A549 (cell line): ENCODE results near the gene OR2T5. TPM values are rescaled to one million over a fixed set of nuclear protein-coding genes. Genes with fewer than 3 reads are reported as not detected.
"Not testable (repeated sequence)": the region's sequence is repeated elsewhere in the genome, so short reads cannot be mapped to it uniquely, and the experiment has no call there.

Experiments
- ATAC-seq, 2 experiments: fragments of 200-7000 bp in 1 of 2; fragments of >200 bp in 1 of 2; cut with Nextera tagmentation in 1 of 2; cut with Tn5 transposase in 1 of 2; 3 replicates each; pipeline versions ENCODE4 v1.8.0 to v1.9.1; 2018 to 2020; ENCODE audit warnings: mild to moderate bottlenecking in 1 of 2, moderate library complexity in 1 of 2
- CTCF ChIA-PET: fragments of 300-600 bp; sonication (Branson Sonifier 250); formaldehyde crosslinking; extraction: SDS; loops from one replicate; lab custom pipeline; 2021; ENCODE audit warnings: antibody characterized with exemption, inconsistent platforms; lab: Yijun Ruan, JAX
- POLR2A ChIA-PET: fragments of 350-600 bp; formaldehyde crosslinking; extraction: SDS; loops from one replicate; lab custom pipeline; 2021; ENCODE audit warnings: antibody characterized with exemption, inconsistent platforms; lab: Yijun Ruan, JAX
- DNase-seq, 2 experiments: peaks; one replicate each; pipeline versions ENCODE4 v3.0.0 to v3.0.0-alpha.2; 2011 to 2016; ENCODE audit warnings: low read depth in 1 of 2, low spot score in 1 of 2
- FAIRE-seq: peaks from 2 replicates; lab custom pipeline; 2011; peaks lifted over from hg19 to GRCh38; lab: Jason Lieb, UNC
- H3K27ac ChIP-seq, 2 experiments: fragments of >200 bp; sonication (Bioruptor Twin); formaldehyde crosslinking; 3 replicates each; pipeline ENCODE4 v1.5.1; 2016 to 2017
- H3K4me1 ChIP-seq: fragments of >200 bp; sonication (Bioruptor Twin); formaldehyde crosslinking; 3 replicates; pipeline ENCODE4 v1.6.1; 2016
- H3K4me2 ChIP-seq: fragments of >200 bp; sonication (Bioruptor Twin); formaldehyde crosslinking; 3 replicates; pipeline ENCODE4 v1.6.1; 2016
- H3K4me3 ChIP-seq: fragments of >200 bp; sonication (Bioruptor Twin); formaldehyde crosslinking; 3 replicates; pipeline ENCODE4 v1.5.1; 2016
- H3K9me3 ChIP-seq: fragments of >200 bp; sonication (Bioruptor Twin); formaldehyde crosslinking; 3 replicates; pipeline ENCODE4 v1.6.1; 2016
- HES2 ChIP-seq: fragments of >200 bp; sonication (Bioruptor Twin); formaldehyde crosslinking; IDR thresholded peaks from 2 replicates; pipeline ENCODE4 v1.6.1; 2016
- MAFK ChIP-seq: fragments of 450-650 bp; IDR thresholded peaks from 2 replicates; pipeline ENCODE4 v1.6.1; 2014; ENCODE audit not compliant: partially characterized antibody
- WGBS: methylation state at CpG from one replicate; pipeline ENCODE4 v1.1.6; 2017; ENCODE audit errors: missing lambda C conversion rate; 5-methylcytosine and 5-hydroxymethylcytosine counted together
- polyA plus RNA-seq, 4 experiments: library from polyadenylated mRNA; depleted of rRNA in 3 of 4; stranded (reverse); fragments of >200 nt; fragmentation: RNase III in 1 of 4; extraction: RNeasy Plus Mini Kit Qiagen cat#74134 plus additional on column Dnase treatment in 1 of 4; gene quantifications; 2 replicates in 3 of 4; 3 replicates in 1 of 4; pipeline ENCODE4 v1.2.3, GENCODE V29; 2011 to 2017

OR2T5 gene
- polyA plus RNA-seq, 2 of the 4 experiments (the other 2 are of a cell fraction), result not detected

GRCh38 chr1:248455045-248455444, 33.3 kb upstream of the OR2T5 start:
- H3K4me2 ChIP-seq, CTCF ChIA-PET, POLR2A ChIA-PET, H3K27ac ChIP-seq, FAIRE-seq, H3K9me3 ChIP-seq, H3K4me3 ChIP-seq, H3K4me1 ChIP-seq, DNase-seq: not testable (repeated sequence)
- WGBS, result 3% methylated on average over 2 of the region's 4 CpGs
- ATAC-seq, result peak in 1 of 2 experiments; percentile 43; a peak in 2 of 6 replicates

- WGBS, result no CpG with 5 or more reads among the region's 2 CpGs
- FAIRE-seq, CTCF ChIA-PET, H3K9me3 ChIP-seq, H3K4me1 ChIP-seq, H3K4me3 ChIP-seq, ATAC-seq, POLR2A ChIA-PET, H3K27ac ChIP-seq, H3K4me2 ChIP-seq, DNase-seq: not testable (repeated sequence)
Observed at GRCh38 chr1:248456635-248457034, 31.8 kb upstream of the OR2T5 start.

GRCh38 chr1:248459117-248459516, 29.3 kb upstream of the OR2T5 start:
- POLR2A ChIA-PET, ATAC-seq, H3K9me3 ChIP-seq, H3K4me2 ChIP-seq, H3K4me3 ChIP-seq, H3K4me1 ChIP-seq, FAIRE-seq, H3K27ac ChIP-seq, CTCF ChIA-PET: not testable (repeated sequence)
- peak in 1 of 2 experiments; percentile 1 for DNase-seq
- WGBS, result 7% methylated on average over 7 of the region's 7 CpGs

- TF ChIP-seq HES2 (no peak), MAFK (peak; percentile 33)
- FAIRE-seq (no peak), ATAC-seq (no peak), DNase-seq (no peak)
- ChIA-PET CTCF (interaction anchor here (1.0 kb wide), 1 partner anchor 13 kb away, joined by 3 read pairs; no protein-coding TSS in a partner anchor), POLR2A (no interaction called here)
- WGBS, result 39% methylated on average over 4 of the region's 4 CpGs
- no peak overlapping the region for H3K4me2 ChIP-seq
- no peak overlapping the region for H3K4me3 ChIP-seq
- no peak overlapping the region for H3K27ac ChIP-seq
- no peaks in the 10 kb centered on the region for H3K4me1 ChIP-seq
- no peaks in the 10 kb centered on the region for H3K9me3 ChIP-seq
Observed at GRCh38 chr1:248471154-248471553, 17.2 kb upstream of the OR2T5 start.

GRCh38 chr1:248472111-248472510, 16.3 kb upstream of the OR2T5 start:
- CTCF ChIA-PET, result interaction anchor here (1.0 kb wide), 1 partner anchor 14 kb away, joined by 3 read pairs; no protein-coding TSS in a partner anchor
- ATAC-seq, H3K4me3 ChIP-seq, POLR2A ChIA-PET, H3K9me3 ChIP-seq, DNase-seq, H3K4me1 ChIP-seq, FAIRE-seq, H3K4me2 ChIP-seq, H3K27ac ChIP-seq: not testable (repeated sequence)
- 18% methylated on average over 2 of the region's 2 CpGs for WGBS

- CTCF ChIA-PET, H3K9me3 ChIP-seq, H3K4me1 ChIP-seq, H3K4me2 ChIP-seq, H3K4me3 ChIP-seq, POLR2A ChIA-PET, FAIRE-seq, DNase-seq, H3K27ac ChIP-seq, ATAC-seq: not testable (repeated sequence)
- 7% methylated on average over 2 of the region's 2 CpGs for WGBS
Observed at GRCh38 chr1:248473051-248473450, 15.3 kb upstream of the OR2T5 start, which contains the start of gene OR2T3. Gene OR2T3 (plus strand): TSS chr1:248473351. CDS start chr1:248473351, 0 bp downstream.

GRCh38 chr1:248475660-248476059, 12.7 kb upstream of the OR2T5 start:
- H3K4me1 ChIP-seq, H3K9me3 ChIP-seq, ATAC-seq, H3K4me2 ChIP-seq, H3K27ac ChIP-seq, FAIRE-seq, CTCF ChIA-PET, POLR2A ChIA-PET, DNase-seq, H3K4me3 ChIP-seq: not testable (repeated sequence)
- WGBS, result no CpG with 5 or more reads among the region's 1 CpG

GRCh38 chr1:248481686-248482579, 6.5 kb upstream of the OR2T5 start:
- FAIRE-seq, H3K4me1 ChIP-seq, H3K9me3 ChIP-seq, H3K27ac ChIP-seq, POLR2A ChIA-PET, ATAC-seq, H3K4me3 ChIP-seq, H3K4me2 ChIP-seq, CTCF ChIA-PET, DNase-seq: not testable (repeated sequence)
- WGBS, result 7% methylated on average over 10 of the region's 13 CpGs

- H3K4me1 ChIP-seq, FAIRE-seq, H3K4me3 ChIP-seq, DNase-seq, H3K9me3 ChIP-seq, CTCF ChIA-PET, H3K27ac ChIP-seq, POLR2A ChIA-PET, ATAC-seq, H3K4me2 ChIP-seq: not testable (repeated sequence)
- WGBS, result no CpG with 5 or more reads among the region's 5 CpGs
Observed at GRCh38 chr1:248496661-248497060, 8.3 kb downstream of the OR2T5 start.

GRCh38 chr1:248500305-248501035, 12.1 kb downstream of the OR2T5 start:
- POLR2A ChIA-PET, H3K4me2 ChIP-seq, ATAC-seq, H3K4me3 ChIP-seq, H3K4me1 ChIP-seq, CTCF ChIA-PET, FAIRE-seq, H3K27ac ChIP-seq, H3K9me3 ChIP-seq, DNase-seq: not testable (repeated sequence)
- WGBS, result 0% methylated on average over 1 of the region's 2 CpGs
